Keratinocyte (primary cell): ENCODE results near the gene SLC39A10. TPM values are rescaled to one million over a fixed set of nuclear protein-coding genes. Genes with fewer than 3 reads are reported as not detected.

Experiments
- DNase-seq: peaks from one replicate; pipeline ENCODE4 v3.0.0-alpha.2; 2011; ENCODE audit warnings: low read depth, missing footprints, low spot score
- FAIRE-seq: peaks from 2 replicates; lab custom pipeline; 2011; peaks lifted over from hg19 to GRCh38; lab: Jason Lieb, UNC
- H2AFZ ChIP-seq: 2 replicates; pipeline ENCODE4 v1.6.0; 2012; ENCODE audit warnings: low read length, control low read depth, inconsistent platforms; ENCODE audit not compliant: control insufficient read depth
- H3K27ac ChIP-seq: 2 replicates; pipeline ENCODE4 v1.5.1; 2011; ENCODE audit warnings: low read length; ENCODE audit not compliant: control insufficient read depth, insufficient read depth
- H3K27me3 ChIP-seq: 3 replicates; pipeline ENCODE4 v1.6.0; 2011; ENCODE audit warnings: low read length; ENCODE audit not compliant: control insufficient read depth, insufficient read depth; ENCODE audit errors: extremely low read depth
- H3K36me3 ChIP-seq, 2 experiments: 2 replicates in 1 of 2; 3 replicates in 1 of 2; pipeline ENCODE4 v1.5.1; 2011; ENCODE audit warnings: low read length in 2 of 2, mild to moderate bottlenecking in 1 of 2; ENCODE audit not compliant: control insufficient read depth in 2 of 2, insufficient read depth in 2 of 2; ENCODE audit errors: extremely low read depth in 1 of 2
- H3K4me1 ChIP-seq: 3 replicates; pipeline ENCODE4 v1.5.1; 2011; ENCODE audit warnings: low read length; ENCODE audit not compliant: control insufficient read depth, insufficient read depth; ENCODE audit errors: extremely low read depth
- H3K4me2 ChIP-seq: 3 replicates; pipeline ENCODE4 v1.6.0; 2011; ENCODE audit warnings: low read depth, low read length; ENCODE audit not compliant: control insufficient read depth, insufficient read depth; ENCODE audit errors: extremely low read depth
- H3K4me3 ChIP-seq, 3 experiments: fragments of 200-600 bp in 1 of 3; sonication (generic) in 1 of 3; 2 replicates in 2 of 3; 3 replicates in 1 of 3; pipeline ENCODE4 v1.5.1; 2011 to 2016; ENCODE audit warnings: low read length in 3 of 3, mild to moderate bottlenecking in 3 of 3, control low read depth in 2 of 3, inconsistent platforms in 1 of 3, low read depth in 1 of 3, mixed read lengths in 1 of 3, mixed run types in 1 of 3, moderate library complexity in 1 of 3; ENCODE audit not compliant: control insufficient read depth in 2 of 3, insufficient read depth in 2 of 3; ENCODE audit errors: extremely low read depth in 1 of 3
- H3K79me2 ChIP-seq: 2 replicates; pipeline ENCODE4 v1.6.0; 2012; ENCODE audit warnings: low read length; ENCODE audit not compliant: control insufficient read depth, insufficient read depth
- H3K9ac ChIP-seq: 3 replicates; pipeline ENCODE4 v1.6.0; 2011; ENCODE audit warnings: low read length; ENCODE audit not compliant: control insufficient read depth, insufficient read depth; ENCODE audit errors: extremely low read depth
- H3K9me1 ChIP-seq: 3 replicates; pipeline ENCODE4 v1.6.0; 2011; ENCODE audit warnings: low read length; ENCODE audit not compliant: control insufficient read depth, insufficient read depth; ENCODE audit errors: extremely low read depth
- H3K9me3 ChIP-seq: 2 replicates; pipeline ENCODE4 v1.5.1; 2012; ENCODE audit warnings: low read depth, low read length; ENCODE audit not compliant: control insufficient read depth
- H4K20me1 ChIP-seq: 3 replicates; pipeline ENCODE4 v1.6.0; 2011; ENCODE audit warnings: low read length; ENCODE audit not compliant: control insufficient read depth, insufficient read depth; ENCODE audit errors: extremely low read depth
- EZH2 ChIP-seq: IDR thresholded peaks from one replicate; pipeline ENCODE4 v1.6.1; 2012; ENCODE audit warnings: inconsistent platforms, mild to moderate bottlenecking, low read length, moderate library complexity
- dilution Hi-C: fragments of 300-500 bp; cut with MboI; formaldehyde crosslinking; loops from one replicate; pipeline ENCODE4 v1.7.0; 2020; ENCODE audit warnings: low sequenced_read_pairs; ENCODE audit not compliant: extremely low pct_ligation_motif_present
- polyA plus RNA-seq, 5 experiments: library from polyadenylated mRNA; depleted of rRNA in 3 of 5; stranded (reverse) in 3 of 5; stranded (forward) in 1 of 5; unstranded in 1 of 5; fragments of >200 nt; gene quantifications; 1 replicate in 1 of 5; 2 replicates in 3 of 5; 3 replicates in 1 of 5; pipeline versions ENCODE4 v1.2.1 to v1.2.3, GENCODE V29; 2011 to 2012; ENCODE audit warnings: missing spikeins in 2 of 5, low read depth in 1 of 5, low replicate concordance in 1 of 5
- TF ChIP-seq, protein P1 (sequence below), 3 experiments: IDR thresholded peaks in 1 of 3; conservative IDR thresholded peaks in 1 of 3; optimal IDR thresholded peaks in 1 of 3; 2 replicates in 2 of 3; 3 replicates in 1 of 3; pipeline versions ENCODE3 to v1.5.1; 2011; ENCODE audit warnings: low read length in 3 of 3, mild to moderate bottlenecking in 3 of 3, moderate library complexity in 2 of 3, control low read depth in 1 of 3, inconsistent platforms in 1 of 3; ENCODE audit not compliant: insufficient read depth in 2 of 3; ENCODE audit errors: extremely low read depth in 1 of 3

SLC39A10 gene
- polyA plus RNA-seq, 1 donor (not counting 4 experiments of a cell fraction or from before 2014, with no cell fraction given), result 19.4 TPM

DNA sequence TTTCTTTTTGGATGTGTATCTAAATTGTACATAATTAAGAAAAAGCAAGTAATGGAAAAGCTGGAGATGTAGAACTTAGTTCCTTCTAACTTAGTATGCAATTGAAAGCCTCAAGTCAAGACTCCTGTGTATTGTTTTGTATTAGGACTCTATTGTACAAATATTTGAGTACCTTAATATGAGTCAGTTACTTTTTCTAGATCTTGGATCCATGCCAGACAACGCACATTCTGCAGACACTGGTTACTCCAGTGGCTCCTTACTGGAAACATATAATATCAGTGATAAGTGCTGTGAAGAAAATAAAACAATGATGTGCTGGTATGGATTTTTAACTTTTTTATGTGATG lies 1.5 kb downstream of the SLC39A10 start:
- no peaks in the 10 kb centered on the region for H3K36me3 ChIP-seq
- TF ChIP-seq EZH2, result no peak
- TF ChIP-seq, protein P1, sequence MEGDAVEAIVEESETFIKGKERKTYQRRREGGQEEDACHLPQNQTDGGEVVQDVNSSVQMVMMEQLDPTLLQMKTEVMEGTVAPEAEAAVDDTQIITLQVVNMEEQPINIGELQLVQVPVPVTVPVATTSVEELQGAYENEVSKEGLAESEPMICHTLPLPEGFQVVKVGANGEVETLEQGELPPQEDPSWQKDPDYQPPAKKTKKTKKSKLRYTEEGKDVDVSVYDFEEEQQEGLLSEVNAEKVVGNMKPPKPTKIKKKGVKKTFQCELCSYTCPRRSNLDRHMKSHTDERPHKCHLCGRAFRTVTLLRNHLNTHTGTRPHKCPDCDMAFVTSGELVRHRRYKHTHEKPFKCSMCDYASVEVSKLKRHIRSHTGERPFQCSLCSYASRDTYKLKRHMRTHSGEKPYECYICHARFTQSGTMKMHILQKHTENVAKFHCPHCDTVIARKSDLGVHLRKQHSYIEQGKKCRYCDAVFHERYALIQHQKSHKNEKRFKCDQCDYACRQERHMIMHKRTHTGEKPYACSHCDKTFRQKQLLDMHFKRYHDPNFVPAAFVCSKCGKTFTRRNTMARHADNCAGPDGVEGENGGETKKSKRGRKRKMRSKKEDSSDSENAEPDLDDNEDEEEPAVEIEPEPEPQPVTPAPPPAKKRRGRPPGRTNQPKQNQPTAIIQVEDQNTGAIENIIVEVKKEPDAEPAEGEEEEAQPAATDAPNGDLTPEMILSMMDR (optimal IDR thresholded peaks at IDR 0.05 in 1 of 3, IDR thresholded peaks at IDR 0.05 in 1 of 3, conservative IDR thresholded peaks at IDR 0.05 in 1 of 3; ENCODE audit: extremely low read depth in 1 of 3, insufficient read depth in 2 of 3, low read length in 3 of 3), result no peak
- H4K20me1 ChIP-seq, result peaks cover 3% of the 10 kb centered on the region
- peak overlapping the region; percentile 57 to 82 (median 81) for H3K4me3 ChIP-seq
- H3K9me1 ChIP-seq, result no peaks in the 10 kb centered on the region
- H3K4me1 ChIP-seq, result peaks cover 32% of the 10 kb centered on the region
- peaks cover 32% of the 10 kb centered on the region for H3K79me2 ChIP-seq
- peak overlapping the region; percentile 89 for H3K4me2 ChIP-seq
- H3K9me3 ChIP-seq, result no peaks in the 10 kb centered on the region
- peak overlapping the region; percentile 96 for H3K27ac ChIP-seq
- peak overlapping the region; percentile 97 for H3K9ac ChIP-seq
- no peak for DNase-seq
- no peaks in the 10 kb centered on the region for H3K27me3 ChIP-seq
- FAIRE-seq, result peak; percentile 58
- no peak overlapping the region for H2AFZ ChIP-seq
- dilution Hi-C loops, result no loop called here

DNA sequence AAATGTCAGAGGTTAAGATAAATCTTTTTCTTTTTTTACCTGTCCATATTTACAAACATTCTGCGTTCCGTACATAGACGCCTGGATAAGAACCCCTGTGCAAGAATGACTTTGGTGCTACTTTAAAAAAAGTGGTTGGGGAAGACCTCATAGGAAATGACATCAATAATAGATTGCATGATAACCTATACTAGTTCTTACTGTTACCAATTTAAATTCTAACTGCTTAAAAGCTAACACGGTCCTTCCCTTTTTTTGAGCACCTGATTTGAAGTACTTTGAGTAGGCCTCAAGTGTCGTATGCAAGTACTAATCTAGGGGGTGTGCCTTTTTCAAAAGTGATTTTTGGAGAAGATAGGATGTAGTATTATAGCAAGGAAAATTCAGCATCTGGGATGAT lies 2.1 kb downstream of the SLC39A10 start:
- Histone ChIP-seq H3K4me1 (peaks cover 32% of the 10 kb centered on the region), H4K20me1 (peaks cover 3% of the 10 kb centered on the region), H3K9me3 (no peaks in the 10 kb centered on the region), H3K27me3 (no peaks in the 10 kb centered on the region), H3K9ac (peak overlapping the region; percentile 97), H3K4me2 (peak overlapping the region; percentile 89), H3K27ac (peak overlapping the region; percentile 96), H3K4me3 (peak overlapping the region; percentile 57 to 82 (median 81)), H3K9me1 (no peaks in the 10 kb centered on the region), H2AFZ (no peak overlapping the region), H3K36me3 (no peaks in the 10 kb centered on the region), H3K79me2 (peaks cover 32% of the 10 kb centered on the region)
- DNase-seq, result no peak
- TF ChIP-seq, protein P1 (optimal IDR thresholded peaks at IDR 0.05 in 1 of 3, IDR thresholded peaks at IDR 0.05 in 1 of 3, conservative IDR thresholded peaks at IDR 0.05 in 1 of 3; ENCODE audit: extremely low read depth in 1 of 3, insufficient read depth in 2 of 3, low read length in 3 of 3), result no peak
- TF ChIP-seq EZH2, result no peak
- no peak for FAIRE-seq
- dilution Hi-C loops, result no loop called here
